Astrocyte of the spinal cord (primary cell): ENCODE measurements around the gene RNF186.

Experiments used
- DNase-seq: peaks from one replicate; pipeline ENCODE4 v3.0.0; 2011; ENCODE audit warnings: low read depth, low spot score
- H3K4me3 ChIP-seq: 2 replicates; pipeline ENCODE4 v1.5.1; 2011; ENCODE audit warnings: low read depth, mild to moderate bottlenecking, low read length, moderate library complexity
- CTCF ChIP-seq: IDR thresholded peaks from 2 replicates; pipeline ENCODE4 v1.5.1; 2012; ENCODE audit warnings: low read depth, mild to moderate bottlenecking, low read length, inconsistent platforms
- in situ Hi-C: cut with HindIII; loops from 2 replicates; pipeline ENCODE4 v1.10.0; 2017; ENCODE audit warnings: low sequenced_read_pairs

The RNF186 gene

GRCh38 chr1:19768353-19769210 lies 46.5 kb downstream of the RNF186 start:
- H3K4me3 ChIP-seq = no peak overlapping the region
- in situ Hi-C loops = no loop called here
- peak; percentile 85 for DNase-seq
- no peak for TF ChIP-seq CTCF

GRCh38 chr1:19765623-19766022 lies 49.5 kb downstream of the RNF186 start:
- peak; percentile 95 for DNase-seq
- in situ Hi-C loops = no loop called here
- no peak for TF ChIP-seq CTCF
- no peak overlapping the region for H3K4me3 ChIP-seq

- DNase-seq = peak; percentile 93
- in situ Hi-C loops = no loop called here
- no peak overlapping the region for H3K4me3 ChIP-seq
- no peak for TF ChIP-seq CTCF
Observed at GRCh38 chr1:19764848-19765247, 50.2 kb downstream of the RNF186 start.
